HepG2 (cell line): ENCODE measurements around the gene STIP1.

Experiments
- CENPT ChIP-seq: sonication (generic); formaldehyde crosslinking; IDR thresholded peaks from 2 replicates; pipeline ENCODE4 v1.8.0; 2022; ENCODE audit warnings: low read depth, mild to moderate bottlenecking, moderate library complexity, missing genetic modification reagents
- GZF1 ChIP-seq: sonication (generic); formaldehyde crosslinking; IDR thresholded peaks from 2 replicates; pipeline ENCODE4 v1.5.1; 2020; ENCODE audit warnings: mild to moderate bottlenecking, missing genetic modification reagents
- KDM5A ChIP-seq: fragments of 200-600 bp; sonication (generic); IDR thresholded peaks from 2 replicates; pipeline ENCODE4 v1.7.0; 2018; ENCODE audit warnings: antibody characterized with exemption, mild to moderate bottlenecking, low read length, borderline replicate concordance
- LCORL ChIP-seq, 2 experiments: fragments of 450-650 bp in 1 of 2; sonication (generic) in 1 of 2; formaldehyde crosslinking in 1 of 2; IDR thresholded peaks; 2 replicates each; pipeline versions ENCODE4 v1.5.0 to v1.6.1; 2017 to 2020; ENCODE audit warnings: antibody characterized with exemption in 1 of 2, missing genetic modification reagents in 1 of 2
- POLR2A ChIP-seq, 2 experiments: IDR thresholded peaks; 2 replicates each; pipeline ENCODE4 v1.6.1; 2011; ENCODE audit warnings: low read depth in 2 of 2, low read length in 2 of 2, mild to moderate bottlenecking in 1 of 2, moderate library complexity in 1 of 2; ENCODE audit not compliant: insufficient read depth in 1 of 2
- SALL2 ChIP-seq: sonication (generic); formaldehyde crosslinking; IDR thresholded peaks from 2 replicates; pipeline ENCODE4 v1.8.1; 2023; ENCODE audit warnings: mild to moderate bottlenecking, missing genetic modification reagents, inconsistent platforms
- SMC3 ChIP-seq: IDR thresholded peaks from 2 replicates; pipeline ENCODE4 v1.6.1; 2011; ENCODE audit warnings: low read length, improper control_type of control experiment
- XBP1 ChIP-seq: sonication (generic); formaldehyde crosslinking; IDR thresholded peaks from 2 replicates; pipeline ENCODE4 v1.5.0; 2020; ENCODE audit warnings: missing genetic modification reagents
- ZNF747 ChIP-seq: sonication (generic); formaldehyde crosslinking; IDR thresholded peaks from 2 replicates; pipeline ENCODE4 v1.8.1; 2023; ENCODE audit warnings: missing genetic modification reagents, mild to moderate bottlenecking, borderline replicate concordance
- TF ChIP-seq, protein P1 (sequence below): sonication (generic); formaldehyde crosslinking; IDR thresholded peaks from 2 replicates; pipeline ENCODE4 v1.4.0; 2020; ENCODE audit warnings: missing genetic modification reagents
- TF ChIP-seq, protein P2 (sequence below): sonication (generic); formaldehyde crosslinking; IDR thresholded peaks from 2 replicates; pipeline ENCODE4 v1.4.0; 2020; ENCODE audit warnings: missing genetic modification reagents
- TF ChIP-seq, protein P3 (sequence below), 2 experiments: IDR thresholded peaks; 2 replicates each; pipeline ENCODE4 v1.6.1; 2011 to 2012; ENCODE audit warnings: low read length in 2 of 2, borderline replicate concordance in 1 of 2, low read depth in 1 of 2, mild to moderate bottlenecking in 1 of 2, moderate library complexity in 1 of 2
- TF ChIP-seq, protein P4 (sequence below): sonication (generic); formaldehyde crosslinking; IDR thresholded peaks from 2 replicates; pipeline ENCODE4 v1.4.0; 2020; ENCODE audit warnings: missing genetic modification reagents
- TF ChIP-seq, protein P5 (sequence below), 2 experiments: sonication (generic) in 1 of 2; formaldehyde crosslinking in 1 of 2; IDR thresholded peaks; 2 replicates each; pipeline versions ENCODE4 v1.5.1 to v1.6.1; 2011 to 2020; ENCODE audit warnings: borderline replicate concordance in 1 of 2, low read depth in 1 of 2, low read length in 1 of 2, mild to moderate bottlenecking in 1 of 2, missing genetic modification reagents in 1 of 2, moderate library complexity in 1 of 2

DNA sequence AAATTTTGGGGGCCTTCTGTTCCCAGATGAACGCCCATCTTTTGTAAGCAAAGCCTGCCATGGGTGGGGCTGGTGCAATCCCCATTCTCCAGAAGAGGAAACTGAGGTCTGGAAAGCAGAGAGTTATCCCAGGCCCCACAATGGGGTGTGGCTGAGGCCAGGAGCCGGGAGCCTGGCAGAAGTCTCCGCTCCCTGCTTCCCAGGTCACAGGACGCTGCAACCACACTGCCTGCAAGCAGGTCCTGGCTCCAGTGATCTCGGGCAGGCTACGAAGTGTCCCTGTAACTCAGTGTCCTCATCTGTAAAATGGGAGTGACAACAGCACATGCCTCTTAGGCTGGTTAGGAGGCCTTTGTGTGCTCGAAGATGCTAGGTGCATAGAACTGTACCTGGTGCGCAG is 67.1 kb downstream of the STIP1 start:
- no peak for TF ChIP-seq ZNF747 (CRISPR knock-in tag)
- no peak for TF ChIP-seq POLR2A (IDR thresholded peaks at IDR 0.05; ENCODE audit: insufficient read depth in 1 of 2, low read depth in 2 of 2, low read length in 2 of 2)
- TF ChIP-seq GZF1 (CRISPR knock-in tag), result no peak
- TF ChIP-seq SALL2 (CRISPR knock-in tag), result no peak
- TF ChIP-seq, protein P1, sequence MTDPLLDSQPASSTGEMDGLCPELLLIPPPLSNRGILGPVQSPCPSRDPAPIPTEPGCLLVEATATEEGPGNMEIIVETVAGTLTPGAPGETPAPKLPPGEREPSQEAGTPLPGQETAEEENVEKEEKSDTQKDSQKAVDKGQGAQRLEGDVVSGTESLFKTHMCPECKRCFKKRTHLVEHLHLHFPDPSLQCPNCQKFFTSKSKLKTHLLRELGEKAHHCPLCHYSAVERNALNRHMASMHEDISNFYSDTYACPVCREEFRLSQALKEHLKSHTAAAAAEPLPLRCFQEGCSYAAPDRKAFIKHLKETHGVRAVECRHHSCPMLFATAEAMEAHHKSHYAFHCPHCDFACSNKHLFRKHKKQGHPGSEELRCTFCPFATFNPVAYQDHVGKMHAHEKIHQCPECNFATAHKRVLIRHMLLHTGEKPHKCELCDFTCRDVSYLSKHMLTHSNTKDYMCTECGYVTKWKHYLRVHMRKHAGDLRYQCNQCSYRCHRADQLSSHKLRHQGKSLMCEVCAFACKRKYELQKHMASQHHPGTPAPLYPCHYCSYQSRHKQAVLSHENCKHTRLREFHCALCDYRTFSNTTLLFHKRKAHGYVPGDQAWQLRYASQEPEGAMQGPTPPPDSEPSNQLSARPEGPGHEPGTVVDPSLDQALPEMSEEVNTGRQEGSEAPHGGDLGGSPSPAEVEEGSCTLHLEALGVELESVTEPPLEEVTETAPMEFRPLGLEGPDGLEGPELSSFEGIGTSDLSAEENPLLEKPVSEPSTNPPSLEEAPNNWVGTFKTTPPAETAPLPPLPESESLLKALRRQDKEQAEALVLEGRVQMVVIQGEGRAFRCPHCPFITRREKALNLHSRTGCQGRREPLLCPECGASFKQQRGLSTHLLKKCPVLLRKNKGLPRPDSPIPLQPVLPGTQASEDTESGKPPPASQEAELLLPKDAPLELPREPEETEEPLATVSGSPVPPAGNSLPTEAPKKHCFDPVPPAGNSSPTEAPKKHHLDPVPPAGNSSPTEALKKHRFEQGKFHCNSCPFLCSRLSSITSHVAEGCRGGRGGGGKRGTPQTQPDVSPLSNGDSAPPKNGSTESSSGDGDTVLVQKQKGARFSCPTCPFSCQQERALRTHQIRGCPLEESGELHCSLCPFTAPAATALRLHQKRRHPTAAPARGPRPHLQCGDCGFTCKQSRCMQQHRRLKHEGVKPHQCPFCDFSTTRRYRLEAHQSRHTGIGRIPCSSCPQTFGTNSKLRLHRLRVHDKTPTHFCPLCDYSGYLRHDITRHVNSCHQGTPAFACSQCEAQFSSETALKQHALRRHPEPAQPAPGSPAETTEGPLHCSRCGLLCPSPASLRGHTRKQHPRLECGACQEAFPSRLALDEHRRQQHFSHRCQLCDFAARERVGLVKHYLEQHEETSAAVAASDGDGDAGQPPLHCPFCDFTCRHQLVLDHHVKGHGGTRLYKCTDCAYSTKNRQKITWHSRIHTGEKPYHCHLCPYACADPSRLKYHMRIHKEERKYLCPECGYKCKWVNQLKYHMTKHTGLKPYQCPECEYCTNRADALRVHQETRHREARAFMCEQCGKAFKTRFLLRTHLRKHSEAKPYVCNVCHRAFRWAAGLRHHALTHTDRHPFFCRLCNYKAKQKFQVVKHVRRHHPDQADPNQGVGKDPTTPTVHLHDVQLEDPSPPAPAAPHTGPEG (CRISPR knock-in tag), result no peak
- TF ChIP-seq, protein P2, sequence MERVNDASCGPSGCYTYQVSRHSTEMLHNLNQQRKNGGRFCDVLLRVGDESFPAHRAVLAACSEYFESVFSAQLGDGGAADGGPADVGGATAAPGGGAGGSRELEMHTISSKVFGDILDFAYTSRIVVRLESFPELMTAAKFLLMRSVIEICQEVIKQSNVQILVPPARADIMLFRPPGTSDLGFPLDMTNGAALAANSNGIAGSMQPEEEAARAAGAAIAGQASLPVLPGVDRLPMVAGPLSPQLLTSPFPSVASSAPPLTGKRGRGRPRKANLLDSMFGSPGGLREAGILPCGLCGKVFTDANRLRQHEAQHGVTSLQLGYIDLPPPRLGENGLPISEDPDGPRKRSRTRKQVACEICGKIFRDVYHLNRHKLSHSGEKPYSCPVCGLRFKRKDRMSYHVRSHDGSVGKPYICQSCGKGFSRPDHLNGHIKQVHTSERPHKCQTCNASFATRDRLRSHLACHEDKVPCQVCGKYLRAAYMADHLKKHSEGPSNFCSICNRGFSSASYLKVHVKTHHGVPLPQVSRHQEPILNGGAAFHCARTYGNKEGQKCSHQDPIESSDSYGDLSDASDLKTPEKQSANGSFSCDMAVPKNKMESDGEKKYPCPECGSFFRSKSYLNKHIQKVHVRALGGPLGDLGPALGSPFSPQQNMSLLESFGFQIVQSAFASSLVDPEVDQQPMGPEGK (CRISPR knock-in tag), result no peak
- TF ChIP-seq, protein P3, sequence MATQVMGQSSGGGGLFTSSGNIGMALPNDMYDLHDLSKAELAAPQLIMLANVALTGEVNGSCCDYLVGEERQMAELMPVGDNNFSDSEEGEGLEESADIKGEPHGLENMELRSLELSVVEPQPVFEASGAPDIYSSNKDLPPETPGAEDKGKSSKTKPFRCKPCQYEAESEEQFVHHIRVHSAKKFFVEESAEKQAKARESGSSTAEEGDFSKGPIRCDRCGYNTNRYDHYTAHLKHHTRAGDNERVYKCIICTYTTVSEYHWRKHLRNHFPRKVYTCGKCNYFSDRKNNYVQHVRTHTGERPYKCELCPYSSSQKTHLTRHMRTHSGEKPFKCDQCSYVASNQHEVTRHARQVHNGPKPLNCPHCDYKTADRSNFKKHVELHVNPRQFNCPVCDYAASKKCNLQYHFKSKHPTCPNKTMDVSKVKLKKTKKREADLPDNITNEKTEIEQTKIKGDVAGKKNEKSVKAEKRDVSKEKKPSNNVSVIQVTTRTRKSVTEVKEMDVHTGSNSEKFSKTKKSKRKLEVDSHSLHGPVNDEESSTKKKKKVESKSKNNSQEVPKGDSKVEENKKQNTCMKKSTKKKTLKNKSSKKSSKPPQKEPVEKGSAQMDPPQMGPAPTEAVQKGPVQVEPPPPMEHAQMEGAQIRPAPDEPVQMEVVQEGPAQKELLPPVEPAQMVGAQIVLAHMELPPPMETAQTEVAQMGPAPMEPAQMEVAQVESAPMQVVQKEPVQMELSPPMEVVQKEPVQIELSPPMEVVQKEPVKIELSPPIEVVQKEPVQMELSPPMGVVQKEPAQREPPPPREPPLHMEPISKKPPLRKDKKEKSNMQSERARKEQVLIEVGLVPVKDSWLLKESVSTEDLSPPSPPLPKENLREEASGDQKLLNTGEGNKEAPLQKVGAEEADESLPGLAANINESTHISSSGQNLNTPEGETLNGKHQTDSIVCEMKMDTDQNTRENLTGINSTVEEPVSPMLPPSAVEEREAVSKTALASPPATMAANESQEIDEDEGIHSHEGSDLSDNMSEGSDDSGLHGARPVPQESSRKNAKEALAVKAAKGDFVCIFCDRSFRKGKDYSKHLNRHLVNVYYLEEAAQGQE (IDR thresholded peaks at IDR 0.05; ENCODE audit: borderline replicate concordance in 1 of 2, low read depth in 1 of 2, low read length in 2 of 2), result no peak
- no peak for TF ChIP-seq KDM5A
- TF ChIP-seq XBP1 (CRISPR knock-in tag), result no peak
- TF ChIP-seq SMC3, result no peak
- TF ChIP-seq, protein P4, sequence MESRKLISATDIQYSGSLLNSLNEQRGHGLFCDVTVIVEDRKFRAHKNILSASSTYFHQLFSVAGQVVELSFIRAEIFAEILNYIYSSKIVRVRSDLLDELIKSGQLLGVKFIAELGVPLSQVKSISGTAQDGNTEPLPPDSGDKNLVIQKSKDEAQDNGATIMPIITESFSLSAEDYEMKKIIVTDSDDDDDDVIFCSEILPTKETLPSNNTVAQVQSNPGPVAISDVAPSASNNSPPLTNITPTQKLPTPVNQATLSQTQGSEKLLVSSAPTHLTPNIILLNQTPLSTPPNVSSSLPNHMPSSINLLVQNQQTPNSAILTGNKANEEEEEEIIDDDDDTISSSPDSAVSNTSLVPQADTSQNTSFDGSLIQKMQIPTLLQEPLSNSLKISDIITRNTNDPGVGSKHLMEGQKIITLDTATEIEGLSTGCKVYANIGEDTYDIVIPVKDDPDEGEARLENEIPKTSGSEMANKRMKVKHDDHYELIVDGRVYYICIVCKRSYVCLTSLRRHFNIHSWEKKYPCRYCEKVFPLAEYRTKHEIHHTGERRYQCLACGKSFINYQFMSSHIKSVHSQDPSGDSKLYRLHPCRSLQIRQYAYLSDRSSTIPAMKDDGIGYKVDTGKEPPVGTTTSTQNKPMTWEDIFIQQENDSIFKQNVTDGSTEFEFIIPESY (CRISPR knock-in tag), result no peak
- no peak for TF ChIP-seq CENPT (CRISPR knock-in tag)
- no peak for TF ChIP-seq LCORL (IDR thresholded peaks at IDR 0.05)
- no peak for TF ChIP-seq LCORL (CRISPR knock-in tag; IDR thresholded peaks at IDR 0.05)
- TF ChIP-seq, protein P5, sequence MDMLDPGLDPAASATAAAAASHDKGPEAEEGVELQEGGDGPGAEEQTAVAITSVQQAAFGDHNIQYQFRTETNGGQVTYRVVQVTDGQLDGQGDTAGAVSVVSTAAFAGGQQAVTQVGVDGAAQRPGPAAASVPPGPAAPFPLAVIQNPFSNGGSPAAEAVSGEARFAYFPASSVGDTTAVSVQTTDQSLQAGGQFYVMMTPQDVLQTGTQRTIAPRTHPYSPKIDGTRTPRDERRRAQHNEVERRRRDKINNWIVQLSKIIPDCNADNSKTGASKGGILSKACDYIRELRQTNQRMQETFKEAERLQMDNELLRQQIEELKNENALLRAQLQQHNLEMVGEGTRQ (IDR thresholded peaks at IDR 0.05; ENCODE audit: low read depth, low read length), result no peak
- TF ChIP-seq, protein P5 (CRISPR knock-in tag; IDR thresholded peaks at IDR 0.05; ENCODE audit: borderline replicate concordance), result no peak
